Activated B cell treated with CpG ODN at 0.5 μM for 24 hours (primary cell): ENCODE measurements around the gene FLCN. TPM values are rescaled to one million over a fixed set of nuclear protein-coding genes. Genes with fewer than 3 reads are reported as not detected.

Experiments used
- ATAC-seq: fragments of 200-7000 bp; cut with Tn5 transposase; one replicate; pipeline ENCODE4 v1.10.0; 2021; ENCODE audit warnings: low read depth, mild to moderate bottlenecking, moderate library complexity
- CTCF ChIA-PET: fragments of 350-600 bp; sonication (Branson Sonifier 250); formaldehyde crosslinking; loops from one replicate; lab custom pipeline; 2021; ENCODE audit warnings: antibody characterized with exemption; lab: Charles Lee
- POLR2A ChIA-PET: fragments of 350-600 bp; sonication (Branson Sonifier 250); formaldehyde crosslinking; loops from one replicate; lab custom pipeline; 2021; ENCODE audit warnings: antibody characterized with exemption; lab: Charles Lee
- DNase-seq: peaks from one replicate; pipeline ENCODE4 v3.0.0; 2022
- H3K27ac Mint-ChIP-seq: one replicate; pipeline ENCODE4 v1.8.0; 2020; ENCODE audit warnings: mixed read lengths
- H3K27me3 Mint-ChIP-seq: one replicate; pipeline ENCODE4 v1.8.0; 2021; ENCODE audit warnings: mixed read lengths
- H3K36me3 Mint-ChIP-seq: one replicate; pipeline ENCODE4 v1.8.0; 2021; ENCODE audit warnings: low read depth, mixed read lengths
- H3K4me1 Mint-ChIP-seq: one replicate; pipeline ENCODE4 v1.8.0; 2021; ENCODE audit warnings: mixed read lengths
- H3K4me3 Mint-ChIP-seq: one replicate; pipeline ENCODE4 v1.8.0; 2020; ENCODE audit warnings: mild to moderate bottlenecking, mixed read lengths
- H3K9me3 Mint-ChIP-seq: one replicate; pipeline ENCODE4 v1.8.0; 2020; ENCODE audit warnings: mixed read lengths
- intact Hi-C: fragments of 100-400 bp; cut with micrococcal nuclease; formaldehyde crosslinking; loops from one replicate; pipeline ENCODE4 v1.15.1; 2024
- total RNA-seq: library from RNA; stranded (reverse); gene quantifications from 2 replicates; pipeline ENCODE4 v1.2.3, GENCODE V29; 2022
- TF ChIP-seq, protein P1 (sequence below): fragments of 200-600 bp; IDR thresholded peaks from one replicate; pipeline ENCODE4 v1.8.0; 2022; ENCODE audit warnings: antibody characterized with exemption, mild to moderate bottlenecking

FLCN gene
- total RNA-seq, 1 donor from 2014 or later: 62.3 TPM

DNA sequence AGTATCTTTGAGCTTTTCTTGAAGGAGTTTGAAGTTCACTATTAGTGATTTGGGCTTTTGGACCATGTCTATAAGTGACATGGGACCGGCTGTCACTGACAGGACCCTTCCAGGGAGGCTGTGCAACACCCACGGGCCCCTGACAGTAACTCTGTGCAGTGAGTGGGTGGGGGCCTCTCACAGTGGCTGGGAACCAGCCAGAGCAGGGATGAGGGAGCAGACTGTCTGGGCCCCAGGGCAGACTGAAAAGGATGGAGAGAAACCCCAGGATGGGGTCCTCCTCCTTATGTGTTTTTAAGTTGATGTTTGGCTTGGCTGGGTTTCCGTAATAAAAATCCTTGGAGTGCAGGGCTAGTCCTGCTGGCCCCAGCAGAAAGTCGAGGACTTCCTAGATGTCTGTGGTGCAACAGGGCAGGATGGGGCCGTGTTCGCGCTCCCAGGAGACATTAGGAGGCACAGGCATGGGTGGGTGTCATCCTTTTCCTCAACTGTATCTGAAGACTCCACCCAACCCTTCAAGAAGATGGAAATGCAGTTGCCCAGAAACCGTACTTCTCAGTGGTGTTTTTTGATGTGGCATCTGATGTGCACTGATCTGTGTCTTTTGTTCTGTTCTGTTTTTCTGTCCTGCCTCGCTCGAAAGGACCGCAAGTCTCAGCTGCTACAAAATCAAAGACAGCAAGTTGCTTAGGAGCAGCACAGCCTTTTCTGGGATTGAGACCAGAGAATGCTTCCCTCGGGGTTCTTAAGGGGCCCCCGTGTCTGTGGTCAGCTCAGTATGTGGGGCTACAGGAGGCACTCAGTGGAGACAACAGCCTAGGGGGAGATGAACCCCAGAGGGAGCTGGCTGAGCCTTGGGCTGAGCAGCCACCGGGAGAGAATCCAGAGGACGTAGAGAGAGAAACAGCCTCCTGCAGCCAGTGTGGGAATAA is 55.0 kb downstream of the FLCN start:
- no peaks in the 10 kb centered on the region for H3K27me3 Mint-ChIP-seq
- peaks cover 73% of the 10 kb centered on the region for H3K36me3 Mint-ChIP-seq
- ChIA-PET POLR2A (interaction anchor here (0.9 kb wide), 1 partner anchor 16 kb away, joined by 3 read pairs; no protein-coding TSS in a partner anchor), CTCF (no interaction called here)
- TF ChIP-seq, protein P1, sequence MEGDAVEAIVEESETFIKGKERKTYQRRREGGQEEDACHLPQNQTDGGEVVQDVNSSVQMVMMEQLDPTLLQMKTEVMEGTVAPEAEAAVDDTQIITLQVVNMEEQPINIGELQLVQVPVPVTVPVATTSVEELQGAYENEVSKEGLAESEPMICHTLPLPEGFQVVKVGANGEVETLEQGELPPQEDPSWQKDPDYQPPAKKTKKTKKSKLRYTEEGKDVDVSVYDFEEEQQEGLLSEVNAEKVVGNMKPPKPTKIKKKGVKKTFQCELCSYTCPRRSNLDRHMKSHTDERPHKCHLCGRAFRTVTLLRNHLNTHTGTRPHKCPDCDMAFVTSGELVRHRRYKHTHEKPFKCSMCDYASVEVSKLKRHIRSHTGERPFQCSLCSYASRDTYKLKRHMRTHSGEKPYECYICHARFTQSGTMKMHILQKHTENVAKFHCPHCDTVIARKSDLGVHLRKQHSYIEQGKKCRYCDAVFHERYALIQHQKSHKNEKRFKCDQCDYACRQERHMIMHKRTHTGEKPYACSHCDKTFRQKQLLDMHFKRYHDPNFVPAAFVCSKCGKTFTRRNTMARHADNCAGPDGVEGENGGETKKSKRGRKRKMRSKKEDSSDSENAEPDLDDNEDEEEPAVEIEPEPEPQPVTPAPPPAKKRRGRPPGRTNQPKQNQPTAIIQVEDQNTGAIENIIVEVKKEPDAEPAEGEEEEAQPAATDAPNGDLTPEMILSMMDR: no peak
- intact Hi-C loops: no loop called here
- no peaks in the 10 kb centered on the region for H3K9me3 Mint-ChIP-seq
- peak overlapping the region; percentile 84 for H3K27ac Mint-ChIP-seq
- ATAC-seq (peak; percentile 78), DNase-seq (no peak)
- peak overlapping the region; percentile 57 for H3K4me3 Mint-ChIP-seq
- H3K4me1 Mint-ChIP-seq: peaks cover 48% of the 10 kb centered on the region

DNA sequence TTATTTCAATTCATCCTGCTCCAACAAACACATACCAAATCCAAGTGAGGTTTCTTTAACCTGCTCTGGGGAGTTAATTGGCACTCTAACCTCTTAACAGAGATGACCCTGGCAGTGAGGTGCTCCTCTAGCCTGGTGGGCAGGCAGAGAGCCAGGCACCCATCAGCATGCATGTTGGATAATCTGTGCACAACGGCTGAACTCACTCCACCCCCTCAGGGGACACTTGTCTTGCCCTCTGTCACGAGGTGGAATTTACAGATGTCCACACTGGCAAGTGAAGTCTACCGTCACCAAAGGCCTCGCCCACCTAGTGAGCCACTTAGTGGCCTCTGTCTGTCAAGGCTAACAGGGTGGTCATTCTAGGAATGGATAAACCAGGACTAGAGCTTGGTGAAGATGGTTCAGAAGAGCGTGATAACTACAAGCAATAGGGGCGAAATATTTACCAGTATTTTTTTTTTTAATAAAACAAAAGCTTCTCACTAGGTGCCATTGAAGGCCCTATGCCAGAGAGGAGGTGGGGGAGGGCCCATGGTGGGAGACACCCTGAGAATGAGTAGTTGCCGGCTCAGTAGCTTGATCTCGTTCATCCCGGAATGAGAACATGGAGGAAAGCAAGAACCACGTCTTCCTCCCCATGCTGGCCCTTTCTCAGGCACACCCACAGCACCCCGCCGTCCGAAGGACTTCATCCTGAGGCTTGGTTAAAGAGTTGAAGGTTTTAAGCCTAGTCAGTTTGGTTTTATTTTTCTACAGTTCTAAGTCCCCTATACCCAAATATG is 56.0 kb downstream of the FLCN start:
- Mint-ChIP-seq H3K36me3 (peaks cover 75% of the 10 kb centered on the region), H3K27me3 (no peaks in the 10 kb centered on the region)
- CTCF ChIA-PET: no interaction called here

DNA sequence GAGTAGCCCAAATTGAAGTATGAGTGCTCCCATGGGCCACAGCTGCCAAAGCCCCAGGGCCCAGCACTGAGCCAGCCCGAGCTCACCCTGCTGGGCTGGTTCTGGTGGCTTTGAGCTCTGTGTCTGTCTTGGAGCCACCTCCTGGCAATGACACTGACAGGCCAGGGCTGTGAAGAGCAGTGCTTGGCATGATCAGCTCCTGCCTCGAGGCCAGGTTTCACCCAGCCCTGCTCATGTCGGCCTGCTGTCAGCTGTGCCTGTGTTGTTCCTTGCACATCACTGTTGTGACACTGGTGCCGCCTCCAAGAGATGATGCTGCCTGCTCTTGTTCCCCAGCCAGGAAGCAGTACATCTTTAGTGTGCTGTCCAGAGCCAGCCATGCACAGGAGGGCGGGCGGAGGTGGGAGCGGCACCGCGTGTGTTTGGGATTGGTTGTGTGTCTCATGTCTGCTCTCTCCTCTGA is 56.8 kb downstream of the FLCN start:
- Mint-ChIP-seq H3K36me3 (peaks cover 71% of the 10 kb centered on the region), H3K4me3 (no peak overlapping the region), H3K4me1 (peaks cover 56% of the 10 kb centered on the region), H3K9me3 (no peaks in the 10 kb centered on the region), H3K27ac (no peak overlapping the region), H3K27me3 (no peaks in the 10 kb centered on the region)
- DNase-seq: no peak
- ChIA-PET POLR2A (no interaction called here), CTCF (no interaction called here)
- intact Hi-C loops: no loop called here
- no peak for ATAC-seq
- TF ChIP-seq, protein P1: no peak

More for the DNA sequence above, 56.0 kb downstream of the FLCN start:
- Mint-ChIP-seq H3K27ac (peak overlapping the region; percentile 84), H3K9me3 (no peaks in the 10 kb centered on the region), H3K4me3 (no peak overlapping the region), H3K4me1 (peaks cover 55% of the 10 kb centered on the region)
- TF ChIP-seq, protein P1: no peak
- intact Hi-C loops: no loop called here
- POLR2A ChIA-PET: interaction anchor here (0.9 kb wide), 1 partner anchor 17 kb away, joined by 3 read pairs; no protein-coding TSS in a partner anchor
- ATAC-seq (no peak), DNase-seq (no peak)

DNA sequence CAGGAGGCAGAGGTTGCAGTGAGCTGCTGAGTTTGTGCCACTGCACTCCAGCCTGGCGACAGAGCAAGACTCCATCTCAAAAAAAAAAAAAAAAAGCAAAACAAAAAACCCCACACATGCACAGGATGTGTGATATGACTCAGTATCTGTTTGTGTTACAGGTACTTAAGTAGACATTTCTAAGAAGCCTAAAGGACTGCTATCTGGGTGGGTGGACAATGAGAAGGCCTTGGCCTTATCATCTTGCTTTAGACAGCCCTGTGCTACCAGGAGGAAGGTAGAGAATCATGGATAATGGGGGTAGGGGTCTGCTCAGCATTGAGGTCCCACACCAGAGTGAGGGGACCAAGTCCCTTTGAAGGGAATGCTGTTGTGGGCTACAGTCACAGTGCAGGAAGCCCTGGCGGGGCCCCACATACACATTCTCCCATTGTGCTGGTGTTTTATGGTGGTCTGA is 57.6 kb downstream of the FLCN start:
- TF ChIP-seq, protein P1: no peak
- Mint-ChIP-seq H3K4me3 (no peak overlapping the region), H3K4me1 (peaks cover 54% of the 10 kb centered on the region), H3K36me3 (peaks cover 70% of the 10 kb centered on the region), H3K9me3 (no peaks in the 10 kb centered on the region), H3K27ac (peak overlapping the region; percentile 73), H3K27me3 (no peaks in the 10 kb centered on the region)
- ChIA-PET CTCF (no interaction called here), POLR2A (no interaction called here)
- DNase-seq (no peak), ATAC-seq (peak; percentile 19)
- intact Hi-C loops: no loop called here
